ENCODE data around the gene ARHGAP30. TPM values are rescaled to one million over a fixed set of nuclear protein-coding genes. Genes with fewer than 3 reads are reported as not detected.
"Not testable (repeated sequence)": the region's sequence is repeated elsewhere in the genome, so short reads cannot be mapped to it uniquely, and the experiment has no call there.

Gene ARHGAP30
- total and polyA plus RNA-seq, 7 experiments from 2014 or later = 128 to 291 (median 235) TPM

GRCh38 chr1:161020509-161021164, 49.1 kb downstream of the ARHGAP30 start, which contains the start of gene F11R:
F11R (minus strand) TSS chr1:161021152; CDS start chr1:161021073, 79 bp downstream.
- ChIA-PET CTCF (interaction anchor here (0.6 to 2.7 kb wide), 8 partner anchors 12 to 286 kb away, joined by 3 to 10 read pairs (median 5); partner anchors contain the start of gene KLHDC9), POLR2A (interaction anchor here (0.6 to 3.8 kb wide), 18 partner anchors 8 to 446 kb away, joined by 3 to 45 read pairs (median 5); partner anchors contain the start of genes ARHGAP30, NIT1, PFDN2 and TOMM40L)
- Mint-ChIP-seq H3K27me3 (no peaks in the 10 kb centered on the region), H3K36me3 (peaks cover 0 to 8% (median 0%) of the 10 kb centered on the region in 5 donors), H3K9me3 (peaks cover 0 to 1% (median 0%) of the 10 kb centered on the region in 11 donors), H3K4me1 (peaks cover 24 to 51% (median 49%) of the 10 kb centered on the region in 7 donors), H3K4me3 (peak within 1 kb of the TSS; percentile 87 to 97 (median 91)), H3K27ac (peak within 1 kb of the TSS; percentile 79 to 96 (median 93))
- H3K9me3 ChIP-seq (ENCODE audit: control insufficient read depth in 2 of 3, low read length in 3 of 3) = no peaks in the 10 kb centered on the region
- H3K36me3 ChIP-seq (ENCODE audit: control insufficient read depth in 2 of 3, insufficient read depth in 3 of 3, low read length in 3 of 3) = no peaks in the 10 kb centered on the region
- DNase-seq = peak in 5 of 9 donors; percentile 30 to 61 (median 34)
- H3K27me3 ChIP-seq (ENCODE audit: control insufficient read depth in 2 of 2, insufficient read depth in 2 of 2, low read length in 2 of 2) = no peaks in the 10 kb centered on the region
- peak; percentile 50 for ATAC-seq
- peak within 1 kb of the TSS; percentile 75 for H3K4me3 ChIP-seq (ENCODE audit: low read length)
- intact Hi-C loops (cut with micrococcal nuclease) = loop anchor here (1.0 kb wide), 6 partner anchors 7 to 49 kb away; partner anchors contain the start of genes TSTD1 (in 2 of the 2), ARHGAP30 (in 1 of the 2) and USF1 (in 1 of the 2)
- H3K4me1 ChIP-seq (ENCODE audit: control insufficient read depth in 2 of 2, insufficient read depth in 2 of 2, low read length in 2 of 2) = peaks cover 11 to 17% of the 10 kb centered on the region in 2 donors
- peak within 1 kb of the TSS; percentile 72 for H3K27ac ChIP-seq (ENCODE audit: low read depth, low read length)

DNA sequence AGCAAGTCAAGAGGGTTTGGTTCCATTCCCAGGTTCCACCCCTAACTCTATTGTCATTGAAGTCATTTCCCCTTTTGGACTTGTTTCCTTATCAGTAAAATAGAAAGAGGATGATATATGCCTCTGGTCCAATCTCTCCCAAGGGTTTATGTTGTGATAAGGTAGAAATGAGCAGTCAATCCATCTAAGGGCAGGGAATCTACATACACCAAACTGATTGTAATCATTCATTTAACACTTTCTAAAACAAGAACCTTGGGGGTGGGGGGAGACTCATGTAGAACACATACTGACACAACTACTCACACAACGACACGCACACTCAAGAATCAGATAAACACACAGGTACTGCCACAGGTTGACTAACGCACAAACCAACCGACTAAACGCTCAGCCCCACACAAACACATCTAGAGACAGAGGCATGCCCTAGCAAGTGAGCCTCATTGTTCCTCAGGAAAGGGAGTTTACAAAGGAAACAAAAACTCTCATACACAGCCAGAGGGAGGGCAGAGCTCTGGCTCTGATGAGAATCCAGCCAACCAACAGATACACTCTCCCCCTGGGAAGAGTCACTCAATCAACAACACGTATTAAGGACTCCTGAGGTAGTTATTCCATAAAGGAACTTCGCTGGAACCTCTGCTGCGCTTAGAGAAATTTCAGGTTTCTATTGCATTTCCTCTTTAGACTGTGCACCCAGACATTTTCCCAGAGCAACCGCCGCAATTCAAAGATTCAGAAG, 49.8 kb downstream of the ARHGAP30 start:
- H3K36me3 ChIP-seq (ENCODE audit: control insufficient read depth in 2 of 3, insufficient read depth in 3 of 3, low read length in 3 of 3) = no peaks in the 10 kb centered on the region
- DNase-seq (no peak), ATAC-seq (no peak)
- ChIA-PET CTCF (interaction anchor here (1.0 to 2.7 kb wide), 4 partner anchors 22 to 271 kb away, joined by 3 to 10 read pairs (median 8); partner anchors contain the start of gene KLHDC9), POLR2A (interaction anchor here (1.0 to 3.8 kb wide), 10 partner anchors 10 to 98 kb away, joined by 4 to 45 read pairs (median 9); partner anchors contain the start of genes ARHGAP30, NIT1, PFDN2 and TSTD1)
- Mint-ChIP-seq H3K4me1 (peaks cover 22 to 53% (median 48%) of the 10 kb centered on the region in 7 donors), H3K9me3 (peaks cover 0 to 1% (median 0%) of the 10 kb centered on the region in 11 donors), H3K27me3 (no peaks in the 10 kb centered on the region), H3K36me3 (peaks cover 0 to 5% (median 0%) of the 10 kb centered on the region in 5 donors), H3K27ac (peak overlapping the region; percentile 79 to 96 (median 93)), H3K4me3 (peak overlapping the region; percentile 87 to 97 (median 91))
- H3K27ac ChIP-seq (ENCODE audit: low read depth, low read length) = peak overlapping the region; percentile 72
- intact Hi-C loops (cut with micrococcal nuclease) = no loop called here
- H3K9me3 ChIP-seq (ENCODE audit: control insufficient read depth in 2 of 3, low read length in 3 of 3) = no peaks in the 10 kb centered on the region
- H3K27me3 ChIP-seq (ENCODE audit: control insufficient read depth in 2 of 2, insufficient read depth in 2 of 2, low read length in 2 of 2) = no peaks in the 10 kb centered on the region
- H3K4me3 ChIP-seq (ENCODE audit: low read length) = peak overlapping the region; percentile 75
- peaks cover 11 to 17% of the 10 kb centered on the region in 2 donors for H3K4me1 ChIP-seq (ENCODE audit: control insufficient read depth in 2 of 2, insufficient read depth in 2 of 2, low read length in 2 of 2)

DNA sequence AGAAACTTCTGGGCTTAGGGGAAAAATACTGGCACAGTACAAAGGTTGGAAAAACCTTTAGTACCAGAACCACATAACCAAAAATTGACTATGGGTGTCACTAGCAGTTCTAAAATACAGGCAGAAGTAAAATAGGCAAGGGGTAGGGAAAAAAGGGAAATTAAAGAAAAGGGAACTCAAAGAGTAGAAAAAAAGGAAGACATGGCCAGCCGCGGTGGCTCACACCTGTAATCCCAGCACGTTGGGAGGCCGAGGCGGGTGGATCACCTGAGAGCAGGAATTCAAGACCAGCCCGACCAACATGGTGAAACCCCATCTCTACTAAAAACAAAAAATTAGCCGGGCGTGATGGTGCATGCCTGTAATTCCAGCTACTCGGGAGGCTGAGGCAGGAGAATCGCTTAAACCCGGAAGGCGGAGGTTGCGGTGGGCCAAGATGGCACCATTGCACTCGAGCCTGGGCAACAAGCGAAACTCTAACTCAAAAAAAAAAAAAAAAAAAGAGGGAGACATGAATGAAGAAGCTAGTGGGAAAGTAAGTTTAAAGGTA, 50.5 kb downstream of the ARHGAP30 start:
- H3K27me3 Mint-ChIP-seq; H3K27ac ChIP-seq (ENCODE audit: low read depth, low read length); H3K36me3 ChIP-seq (ENCODE audit: control insufficient read depth in 2 of 3, insufficient read depth in 3 of 3, low read length in 3 of 3); H3K9me3 Mint-ChIP-seq; intact Hi-C loops (cut with micrococcal nuclease); ATAC-seq; H3K36me3 Mint-ChIP-seq; DNase-seq; H3K4me3 ChIP-seq (ENCODE audit: low read length); H3K9me3 ChIP-seq (ENCODE audit: control insufficient read depth in 2 of 3, low read length in 3 of 3); H3K27me3 ChIP-seq (ENCODE audit: control insufficient read depth in 2 of 2, insufficient read depth in 2 of 2, low read length in 2 of 2): not testable (repeated sequence)
- CTCF ChIA-PET = interaction anchor here (0.7 kb wide), 1 partner anchor 76 kb away, joined by 4 read pairs; no protein-coding TSS in a partner anchor
- Mint-ChIP-seq H3K4me1 (peaks cover 23 to 55% (median 49%) of the 10 kb centered on the region in 7 donors), H3K27ac (peak overlapping the region in 5 of 9 donors; percentile 39 to 89 (median 67)), H3K4me3 (peak overlapping the region in 9 of 10 donors; percentile 20 to 95 (median 87))
- POLR2A ChIA-PET = interaction anchor here (0.6 to 1.5 kb wide), 5 partner anchors 9 to 251 kb away, joined by 3 to 5 read pairs (median 3); no protein-coding TSS in a partner anchor
- peaks cover 11 to 20% of the 10 kb centered on the region in 2 donors for H3K4me1 ChIP-seq (ENCODE audit: control insufficient read depth in 2 of 2, insufficient read depth in 2 of 2, low read length in 2 of 2)

DNA sequence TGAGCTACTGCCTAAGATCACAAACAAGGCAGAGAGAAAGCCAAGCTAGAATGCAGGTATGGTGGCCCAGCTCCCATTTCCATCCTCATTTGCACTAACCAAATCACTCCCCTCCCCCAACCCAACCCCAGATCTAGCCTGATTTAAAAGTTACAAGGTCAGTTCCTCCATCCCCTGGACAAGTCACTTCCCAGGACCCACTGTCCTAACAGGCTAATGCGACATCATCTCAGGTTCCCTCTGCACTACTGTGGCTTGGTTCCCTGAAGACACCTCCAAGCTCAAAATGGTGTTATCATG, 51.1 kb downstream of the ARHGAP30 start:
- Mint-ChIP-seq H3K4me1 (peaks cover 27 to 57% (median 52%) of the 10 kb centered on the region in 7 donors), H3K27me3 (no peaks in the 10 kb centered on the region)

DNA sequence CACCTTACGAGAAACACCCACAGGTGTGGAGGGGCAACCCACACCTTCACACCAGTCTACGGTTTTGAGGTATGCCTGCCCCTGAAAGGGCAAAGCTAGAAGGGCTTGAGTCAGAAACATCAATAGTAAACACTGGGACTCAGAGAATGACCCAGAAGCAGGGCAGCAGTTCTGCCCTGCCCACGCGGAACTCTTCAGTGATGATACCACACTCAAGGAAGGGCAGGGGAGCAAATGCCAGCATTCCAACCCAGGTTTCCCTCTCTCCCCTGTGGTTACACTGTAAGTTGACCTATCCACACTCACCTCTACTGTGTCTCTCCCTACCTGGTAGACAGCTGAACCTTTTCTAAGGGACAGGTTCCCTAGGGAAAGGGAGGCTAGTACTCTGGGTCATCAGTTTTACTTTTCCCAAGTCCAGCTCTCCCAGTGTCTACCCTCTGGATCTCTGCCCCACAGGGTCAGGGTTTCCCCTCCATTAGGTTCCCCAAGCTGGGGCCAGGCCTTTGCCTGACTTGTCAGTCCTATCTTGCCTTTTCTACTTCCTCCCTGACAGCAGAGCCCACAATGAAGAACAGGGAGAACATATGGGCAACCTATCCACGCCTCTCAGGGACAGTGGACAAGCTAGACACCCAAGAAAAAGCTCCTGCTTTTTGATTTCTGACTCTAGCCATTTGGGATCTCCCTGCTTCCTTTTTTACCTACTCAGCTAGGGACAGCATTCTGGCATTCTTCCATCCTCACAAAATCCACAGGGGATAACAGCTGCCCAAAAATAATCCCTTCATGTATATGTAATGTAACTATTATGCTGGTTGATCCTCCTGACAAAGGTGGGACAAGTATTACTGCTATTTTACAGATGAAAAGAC, 51.7 kb downstream of the ARHGAP30 start:
- no peaks in the 10 kb centered on the region for H3K27me3 Mint-ChIP-seq
- ChIA-PET POLR2A (interaction anchor here (0.6 to 1.5 kb wide), 8 partner anchors 11 to 250 kb away, joined by 3 to 8 read pairs (median 3); partner anchors contain the start of genes ARHGAP30 and TSTD1), CTCF (interaction anchor here (0.5 to 1.0 kb wide), 2 partner anchors 20 to 48 kb away, joined by 3 read pairs; no protein-coding TSS in a partner anchor)
- peak overlapping the region in 1 of 10 donors; percentile 10 for H3K4me3 Mint-ChIP-seq
- H3K9me3 Mint-ChIP-seq = peaks cover 0 to 1% (median 0%) of the 10 kb centered on the region in 11 donors
- H3K27me3 ChIP-seq (ENCODE audit: control insufficient read depth in 2 of 2, insufficient read depth in 2 of 2, low read length in 2 of 2) = no peaks in the 10 kb centered on the region
- H3K4me3 ChIP-seq (ENCODE audit: low read length) = no peak overlapping the region
- peaks cover 17 to 31% of the 10 kb centered on the region in 2 donors for H3K4me1 ChIP-seq (ENCODE audit: control insufficient read depth in 2 of 2, insufficient read depth in 2 of 2, low read length in 2 of 2)
- no peak for DNase-seq
- no peak for ATAC-seq
- H3K9me3 ChIP-seq (ENCODE audit: control insufficient read depth in 2 of 3, low read length in 3 of 3) = no peaks in the 10 kb centered on the region
- peak overlapping the region in 7 of 9 donors; percentile 13 to 80 (median 59) for H3K27ac Mint-ChIP-seq
- H3K36me3 Mint-ChIP-seq = peaks cover 0 to 5% (median 0%) of the 10 kb centered on the region in 5 donors
- intact Hi-C loops (cut with micrococcal nuclease) = no loop called here
- peaks cover 32 to 63% (median 58%) of the 10 kb centered on the region in 7 donors for H3K4me1 Mint-ChIP-seq
- no peaks in the 10 kb centered on the region for H3K36me3 ChIP-seq (ENCODE audit: control insufficient read depth in 2 of 3, insufficient read depth in 3 of 3, low read length in 3 of 3)
- no peak overlapping the region for H3K27ac ChIP-seq (ENCODE audit: low read depth, low read length)

More for the DNA sequence above, 51.1 kb downstream of the ARHGAP30 start:
- Histone ChIP-seq H3K4me1 (ENCODE audit: control insufficient read depth in 2 of 2, insufficient read depth in 2 of 2, low read length in 2 of 2) (peaks cover 11 to 26% of the 10 kb centered on the region in 2 donors), H3K9me3 (ENCODE audit: control insufficient read depth in 2 of 3, low read length in 3 of 3) (no peaks in the 10 kb centered on the region), H3K36me3 (ENCODE audit: control insufficient read depth in 2 of 3, insufficient read depth in 3 of 3, low read length in 3 of 3) (no peaks in the 10 kb centered on the region), H3K27me3 (ENCODE audit: control insufficient read depth in 2 of 2, insufficient read depth in 2 of 2, low read length in 2 of 2) (no peaks in the 10 kb centered on the region), H3K27ac (ENCODE audit: low read depth, low read length) (no peak overlapping the region), H3K4me3 (ENCODE audit: low read length) (no peak overlapping the region)
- peaks cover 0 to 5% (median 0%) of the 10 kb centered on the region in 5 donors for H3K36me3 Mint-ChIP-seq
- no peak for ATAC-seq
- ChIA-PET POLR2A (interaction anchor here (0.6 to 1.5 kb wide), 8 partner anchors 11 to 250 kb away, joined by 3 to 8 read pairs (median 3); partner anchors contain the start of genes ARHGAP30 and TSTD1), CTCF (interaction anchor here (0.5 kb wide), 1 partner anchor 48 kb away, joined by 3 read pairs; no protein-coding TSS in a partner anchor)
- intact Hi-C loops (cut with micrococcal nuclease) = no loop called here
- H3K9me3 Mint-ChIP-seq = peaks cover 0 to 1% (median 0%) of the 10 kb centered on the region in 11 donors
- peak overlapping the region in 3 of 9 donors; percentile 33 to 67 (median 42) for H3K27ac Mint-ChIP-seq
- DNase-seq = no peak
- H3K4me3 Mint-ChIP-seq = peak overlapping the region in 2 of 10 donors; percentile 10 to 53

Data from naive thymus-derived CD4-positive, alpha-beta T cell (primary cell).